Body of pancreas (tissue), 4 donors: ENCODE measurements around the gene PRR29. TPM values are rescaled to one million over a fixed set of nuclear protein-coding genes. Genes with fewer than 3 reads are reported as not detected.

Experiments used
- ATAC-seq: fragments of 150-250 bp; one replicate; pipeline ENCODE4 v1.9.1; 2016
- DNase-seq, 4 donors: peaks; one replicate each; pipeline ENCODE4 v3.0.0-alpha.2; 2019
- H3K27ac ChIP-seq, 4 donors: fragments of 200-600 bp; sonication (generic); 1 replicate in 3 of 4; 2 replicates in 1 of 4; pipeline versions ENCODE4 v1.5.1 to v1.6.1; 2016 to 2019; ENCODE audit warnings: mild to moderate bottlenecking in 1 of 4, mixed read lengths in 1 of 4, moderate library complexity in 1 of 4
- H3K27me3 ChIP-seq, 2 donors: fragments of 200-600 bp; sonication (generic); one replicate each; pipeline ENCODE4 v1.6.0; 2016; ENCODE audit warnings: mild to moderate bottlenecking in 1 of 2
- H3K36me3 ChIP-seq, 2 donors: fragments of 200-600 bp; sonication (generic); replicated peaks in 1 of 2; 2 replicates each; pipeline ENCODE4 v1.5.1; 2016; ENCODE audit warnings: low read depth in 2 of 2; ENCODE audit not compliant: insufficient read depth in 1 of 2
- H3K4me1 ChIP-seq: fragments of 200-600 bp; sonication (generic); one replicate; pipeline ENCODE4 v1.6.0; 2016
- H3K4me3 ChIP-seq, 2 donors: fragments of 200-600 bp; sonication (generic); 1 replicate in 1 of 2; 2 replicates in 1 of 2; pipeline ENCODE4 v1.5.1; 2016 to 2019
- H3K9me3 ChIP-seq, 3 donors: fragments of 200-600 bp; sonication (generic); 1 replicate in 2 of 3; 2 replicates in 1 of 3; pipeline ENCODE4 v1.5.1; 2016
- POLR2A ChIP-seq, 3 donors: fragments of 450-650 bp; IDR thresholded peaks; one replicate each; pipeline ENCODE4 v1.6.1; 2016; ENCODE audit warnings: antibody characterized with exemption in 3 of 3, mild to moderate bottlenecking in 2 of 3
- WGBS, 2 donors: methylation state at CpG; one replicate each; pipeline ENCODE4 v1.1.5; 2017; 5-methylcytosine and 5-hydroxymethylcytosine counted together
- intact Hi-C: fragments of 100-400 bp; cut with DNase I; formaldehyde crosslinking; loops from one replicate; pipeline ENCODE4 v1.15.1; 2023
- total RNA-seq, 2 donors: library from RNA; depleted of rRNA; stranded (reverse); fragments of >200 nt; gene quantifications; one replicate each; pipeline ENCODE4 v1.1.0, GENCODE V29; 2016
- TF ChIP-seq, protein P1 (sequence below), 7 experiments: fragments of 450-650 bp in 4 of 7; fragments of 200-600 bp in 3 of 7; sonication (generic) in 3 of 7; IDR thresholded peaks; one replicate each; pipeline ENCODE4 v1.5.1; 2016 to 2019; ENCODE audit warnings: antibody characterized with exemption in 7 of 7

The PRR29 gene
- total RNA-seq, 2 donors from 2014 or later = 0.52 to 1.6 TPM

DNA sequence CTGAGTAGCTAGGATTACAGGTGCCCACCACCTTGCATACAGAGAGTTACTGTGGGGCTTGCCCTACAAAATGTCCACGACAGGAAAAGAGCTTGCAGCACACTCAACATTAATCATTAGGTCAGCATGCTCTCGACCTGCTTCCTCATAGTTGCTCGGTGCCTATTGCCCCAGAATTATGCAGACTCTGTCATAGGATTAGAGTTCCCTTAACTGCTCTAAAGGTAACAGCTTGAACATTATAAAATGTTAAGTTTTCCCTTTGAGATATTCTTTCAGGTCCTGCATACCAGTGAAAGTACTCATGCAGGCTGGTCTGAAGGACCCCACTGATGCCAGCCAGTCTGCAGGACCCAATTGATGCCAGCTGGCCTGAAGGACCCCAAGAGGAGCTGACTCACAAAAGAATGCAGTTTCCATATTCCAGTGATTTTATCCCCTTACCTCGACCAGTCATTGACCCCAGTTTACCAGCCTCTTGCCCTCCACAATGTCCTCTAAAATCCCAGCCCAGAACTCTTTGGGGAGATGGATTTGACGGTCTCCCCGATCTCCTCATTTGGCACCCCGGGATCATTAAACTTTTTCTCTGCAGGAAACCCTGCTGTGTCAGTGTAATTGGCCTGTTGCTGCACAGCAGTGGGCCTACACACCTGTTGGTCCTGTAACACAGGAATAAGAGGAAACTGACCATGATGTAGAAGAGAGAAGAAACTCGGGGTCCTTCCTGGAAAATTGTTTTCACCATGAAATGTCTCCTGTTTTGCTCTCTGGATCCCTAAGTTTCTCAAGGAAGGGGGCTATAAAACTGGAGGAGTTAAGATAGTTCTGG, 11.6 kb downstream of the PRR29 start:
- TF ChIP-seq POLR2A (IDR thresholded peaks at IDR 0.05) = no peak
- TF ChIP-seq, protein P1, sequence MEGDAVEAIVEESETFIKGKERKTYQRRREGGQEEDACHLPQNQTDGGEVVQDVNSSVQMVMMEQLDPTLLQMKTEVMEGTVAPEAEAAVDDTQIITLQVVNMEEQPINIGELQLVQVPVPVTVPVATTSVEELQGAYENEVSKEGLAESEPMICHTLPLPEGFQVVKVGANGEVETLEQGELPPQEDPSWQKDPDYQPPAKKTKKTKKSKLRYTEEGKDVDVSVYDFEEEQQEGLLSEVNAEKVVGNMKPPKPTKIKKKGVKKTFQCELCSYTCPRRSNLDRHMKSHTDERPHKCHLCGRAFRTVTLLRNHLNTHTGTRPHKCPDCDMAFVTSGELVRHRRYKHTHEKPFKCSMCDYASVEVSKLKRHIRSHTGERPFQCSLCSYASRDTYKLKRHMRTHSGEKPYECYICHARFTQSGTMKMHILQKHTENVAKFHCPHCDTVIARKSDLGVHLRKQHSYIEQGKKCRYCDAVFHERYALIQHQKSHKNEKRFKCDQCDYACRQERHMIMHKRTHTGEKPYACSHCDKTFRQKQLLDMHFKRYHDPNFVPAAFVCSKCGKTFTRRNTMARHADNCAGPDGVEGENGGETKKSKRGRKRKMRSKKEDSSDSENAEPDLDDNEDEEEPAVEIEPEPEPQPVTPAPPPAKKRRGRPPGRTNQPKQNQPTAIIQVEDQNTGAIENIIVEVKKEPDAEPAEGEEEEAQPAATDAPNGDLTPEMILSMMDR (IDR thresholded peaks at IDR 0.05) = no peak
- Histone ChIP-seq H3K27me3 (no peaks in the 10 kb centered on the region), H3K4me1 (no peaks in the 10 kb centered on the region), H3K9me3 (no peaks in the 10 kb centered on the region), H3K27ac (no peak overlapping the region), H3K4me3 (no peak overlapping the region), H3K36me3 (no peaks in the 10 kb centered on the region)
- 65 to 69% methylated on average over 8 of the region's 8 CpGs for WGBS, 2 donors
- DNase-seq (peak in 1 of 4 donors; percentile 37), ATAC-seq (no peak)
- intact Hi-C loops = no loop called here

DNA sequence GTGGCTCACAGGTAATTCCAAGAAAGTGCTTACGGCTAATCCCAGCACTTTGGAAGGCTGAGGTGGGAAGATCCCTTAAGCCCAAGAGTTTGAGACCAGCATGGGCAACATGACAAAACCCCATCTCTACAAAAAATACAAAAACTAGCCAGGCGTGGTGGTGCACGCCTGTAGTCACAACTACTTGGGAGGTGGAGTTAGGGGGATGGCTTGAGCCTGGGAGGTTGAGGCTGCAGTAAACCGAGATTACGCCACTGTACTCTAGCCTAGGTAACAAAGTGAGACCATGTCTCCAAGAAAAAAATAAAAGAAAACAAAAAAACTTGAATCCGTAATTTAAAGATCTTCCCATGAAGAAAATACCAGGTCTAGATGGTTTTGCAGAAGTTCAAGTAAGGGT, 17.3 kb downstream of the PRR29 start:
- no peak for TF ChIP-seq POLR2A (IDR thresholded peaks at IDR 0.05)
- TF ChIP-seq, protein P1 (IDR thresholded peaks at IDR 0.05) = no peak
- Histone ChIP-seq H3K9me3 (no peaks in the 10 kb centered on the region), H3K4me3 (no peak overlapping the region), H3K27me3 (no peaks in the 10 kb centered on the region), H3K36me3 (no peaks in the 10 kb centered on the region), H3K27ac (no peak overlapping the region), H3K4me1 (peaks cover 8% of the 10 kb centered on the region)
- intact Hi-C loops = no loop called here
- no peak for ATAC-seq
- 95 to 99% methylated on average over 6 of the region's 6 CpGs for WGBS, 2 donors
- no peak for DNase-seq

- WGBS, 2 donors = 62 to 63% methylated on average over 5 of the region's 5 CpGs
- DNase-seq (no peak), ATAC-seq (no peak)
- no peaks in the 10 kb centered on the region for H3K27me3 ChIP-seq
- H3K4me1 ChIP-seq = peaks cover 8% of the 10 kb centered on the region
- TF ChIP-seq POLR2A (IDR thresholded peaks at IDR 0.05) = no peak
- TF ChIP-seq, protein P1 (IDR thresholded peaks at IDR 0.05) = no peak
- no peaks in the 10 kb centered on the region for H3K9me3 ChIP-seq
- no peak overlapping the region for H3K4me3 ChIP-seq
- intact Hi-C loops = no loop called here
- H3K27ac ChIP-seq = peak overlapping the region in 1 of 4 donors; percentile 11
- H3K36me3 ChIP-seq = no peaks in the 10 kb centered on the region
These were observed 18.2 kb downstream of the PRR29 start for GRCh38 chr17:64016231-64016784.

- intact Hi-C loops = no loop called here
- H3K4me1 ChIP-seq = peaks cover 8% of the 10 kb centered on the region
- H3K9me3 ChIP-seq = no peaks in the 10 kb centered on the region
- no peak for ATAC-seq
- TF ChIP-seq, protein P1 (IDR thresholded peaks at IDR 0.05) = no peak
- no peak for TF ChIP-seq POLR2A (IDR thresholded peaks at IDR 0.05)
- no peaks in the 10 kb centered on the region for H3K27me3 ChIP-seq
- 60 to 90% methylated on average over 3 of the region's 3 CpGs for WGBS, 2 donors
- no peak for DNase-seq
- no peaks in the 10 kb centered on the region for H3K36me3 ChIP-seq
- H3K4me3 ChIP-seq = no peak overlapping the region
- peak overlapping the region in 1 of 4 donors; percentile 11 for H3K27ac ChIP-seq
These were observed 18.8 kb downstream of the PRR29 start for GRCh38 chr17:64016974-64017373.
